GDM1 (cell line): ENCODE results near the gene REEP3.

Experiments used
- DNase-seq: peaks from one replicate; lab custom pipeline; 2025; lab: John Stamatoyannopoulos, UW

REEP3 gene

GRCh38 chr10:63666836-63667383, 145.7 kb downstream of the REEP3 start:
- no peak for DNase-seq

GRCh38 chr10:63667596-63668480, 146.6 kb downstream of the REEP3 start:
- no peak for DNase-seq

DNA sequence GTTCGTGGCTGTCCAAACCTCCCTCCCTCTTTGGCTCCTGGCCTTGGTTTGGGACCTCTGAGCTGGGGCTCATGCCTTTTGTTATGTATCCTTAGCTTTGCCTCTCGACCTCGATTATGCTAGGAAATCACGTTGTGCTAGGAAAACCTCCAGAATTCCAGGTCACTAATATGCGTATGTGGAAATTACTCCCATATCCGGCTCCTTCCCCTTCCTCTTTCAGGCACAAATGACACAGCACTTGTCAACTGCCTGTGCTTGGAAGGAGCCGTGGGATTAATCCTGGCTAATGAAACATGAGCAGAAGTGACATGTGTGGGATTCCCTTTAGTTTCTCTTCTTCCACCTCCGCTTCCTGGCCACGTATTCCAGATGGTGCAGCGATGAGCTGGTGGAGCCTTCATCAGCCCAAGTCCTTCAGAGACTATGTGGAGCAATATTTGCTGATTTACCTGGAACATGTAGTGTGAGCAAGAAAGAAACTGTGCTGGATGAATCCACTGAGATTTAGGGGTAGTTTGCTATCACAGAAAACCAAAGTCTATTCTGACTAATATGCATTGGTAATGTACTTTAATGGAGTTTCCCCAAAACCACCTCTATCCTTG, 149.2 kb downstream of the REEP3 start:
- DNase-seq, result no peak

DNA sequence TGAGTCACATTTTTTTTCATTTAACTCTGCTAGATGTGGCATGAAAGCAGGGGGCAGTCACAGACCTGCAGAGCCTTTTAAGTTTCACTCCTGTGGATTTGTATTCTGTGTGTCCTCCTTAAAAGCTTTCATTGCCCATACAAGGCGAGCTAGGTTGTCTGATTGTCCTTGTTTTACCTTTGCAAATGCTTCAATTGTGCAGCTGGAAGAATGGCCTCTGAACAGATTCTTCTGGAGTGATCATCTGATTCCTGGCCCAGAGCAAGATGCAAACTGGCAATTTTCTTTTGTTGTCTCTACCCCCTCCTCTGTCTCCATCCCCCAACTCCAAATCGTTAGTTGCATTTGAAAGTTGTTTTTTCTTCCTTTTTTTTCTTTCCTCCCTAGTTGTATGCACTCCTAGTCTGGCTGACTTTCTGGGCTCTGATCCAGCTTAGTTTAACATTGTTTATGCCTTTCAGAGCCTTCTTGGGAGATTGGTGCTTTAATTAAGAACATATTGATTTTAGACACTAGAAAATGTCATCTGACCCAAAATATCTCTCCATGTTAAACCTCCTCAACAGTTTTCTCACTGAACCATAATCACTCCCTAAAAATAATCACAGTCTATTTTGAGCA, 150.2 kb downstream of the REEP3 start:
- no peak for DNase-seq

DNA sequence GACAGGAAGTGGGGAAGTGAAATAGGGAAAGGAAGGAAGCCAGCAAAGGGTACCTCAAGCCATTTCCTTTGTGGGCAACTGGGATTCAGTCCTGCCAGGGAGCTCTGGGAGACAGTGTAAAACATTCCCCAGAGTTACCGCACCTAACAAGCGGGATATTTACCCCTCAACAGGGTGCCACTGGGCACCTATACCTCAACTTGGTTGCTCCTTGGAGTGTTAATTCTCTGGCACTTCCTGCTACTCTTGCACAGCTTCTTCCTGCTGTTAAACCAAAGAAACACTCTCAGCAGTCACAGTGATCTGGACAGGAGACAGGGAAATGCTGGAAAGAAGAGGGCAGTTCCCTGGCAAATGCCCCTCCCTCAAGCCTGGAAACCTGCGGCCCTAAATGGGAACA, 151.3 kb downstream of the REEP3 start:
- no peak for DNase-seq

DNA sequence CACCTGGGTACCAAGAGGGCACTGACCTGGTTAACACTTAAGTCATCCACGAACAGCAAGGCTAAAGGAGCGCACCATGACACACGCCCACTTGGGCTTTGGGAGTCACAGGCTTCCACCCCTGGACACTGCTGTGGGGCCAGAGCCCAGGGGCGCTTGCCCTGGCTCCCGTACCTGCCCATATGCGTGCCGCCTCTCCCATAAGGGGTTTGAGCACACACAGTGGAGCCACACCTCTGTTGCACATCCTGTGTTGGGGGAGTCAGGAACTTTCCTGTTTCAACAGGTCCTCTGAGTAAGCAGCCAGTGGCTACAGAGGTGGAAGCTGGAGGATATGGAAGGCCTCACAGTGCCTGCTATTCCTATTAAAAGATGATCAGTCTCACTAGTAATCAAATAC, 152.0 kb downstream of the REEP3 start:
- DNase-seq, result no peak

GRCh38 chr10:63673846-63674245, 152.6 kb downstream of the REEP3 start:
- no peak for DNase-seq
